ENCODE measurements around the gene MKNK1.

Gene MKNK1

DNA sequence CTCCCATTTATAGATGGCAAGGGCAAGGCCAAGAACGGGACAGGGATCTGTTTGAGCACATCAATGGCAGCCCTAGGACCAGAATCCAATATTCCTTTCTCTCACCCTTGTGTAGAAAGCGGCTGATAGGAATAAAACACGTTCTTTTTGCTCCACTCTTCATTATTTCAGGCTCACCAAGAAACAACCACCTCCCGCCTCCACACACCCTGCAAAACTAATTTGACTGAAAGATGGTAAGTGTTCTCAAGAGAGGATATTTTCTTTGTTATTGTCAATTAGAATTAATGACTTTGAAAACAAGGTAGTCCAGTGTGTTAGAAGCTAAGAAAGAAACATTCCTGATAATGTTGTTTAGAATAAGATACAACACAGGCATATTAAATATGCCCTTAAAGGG lies 40.7 kb downstream of the MKNK1 start:
- Histone ChIP-seq H3K27me3 (ENCODE audit: insufficient read depth, poor library complexity, severe bottlenecking) (no peaks in the 10 kb centered on the region), H3K4me3 (replicated peaks; ENCODE audit: insufficient read depth, low read length) (no peak overlapping the region), H3K27ac (replicated peaks) (no peak overlapping the region)
- no peak for DNase-seq (ENCODE audit: low read depth in 1 of 2, low spot score in 1 of 2)
- TF ChIP-seq CTCF (IDR thresholded peaks at IDR 0.05; ENCODE audit: insufficient read depth, low read length), result no peak

DNA sequence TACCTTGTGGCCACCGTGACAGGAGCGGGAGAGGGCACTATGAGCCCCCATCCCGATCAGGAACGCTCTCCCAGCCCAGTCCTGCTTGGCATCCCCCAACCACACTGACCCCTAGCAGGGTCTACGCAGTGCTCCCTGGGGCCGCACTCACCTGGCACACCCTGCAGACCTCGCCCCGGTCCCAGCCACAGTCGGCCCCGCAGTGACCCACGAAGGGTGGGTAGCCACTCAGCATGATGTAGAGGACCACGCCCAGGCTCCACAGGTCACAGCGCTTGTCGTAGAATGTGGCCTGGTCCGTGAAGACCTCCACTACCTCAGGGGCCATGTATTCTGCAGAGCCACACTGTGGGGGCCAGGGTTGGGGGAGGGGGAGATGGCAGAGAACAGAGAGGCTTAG lies 41.6 kb downstream of the MKNK1 start:
- TF ChIP-seq GABPA (IDR thresholded peaks at IDR 0.05; ENCODE audit: low read depth), result no peak
- TF ChIP-seq, protein P1, sequence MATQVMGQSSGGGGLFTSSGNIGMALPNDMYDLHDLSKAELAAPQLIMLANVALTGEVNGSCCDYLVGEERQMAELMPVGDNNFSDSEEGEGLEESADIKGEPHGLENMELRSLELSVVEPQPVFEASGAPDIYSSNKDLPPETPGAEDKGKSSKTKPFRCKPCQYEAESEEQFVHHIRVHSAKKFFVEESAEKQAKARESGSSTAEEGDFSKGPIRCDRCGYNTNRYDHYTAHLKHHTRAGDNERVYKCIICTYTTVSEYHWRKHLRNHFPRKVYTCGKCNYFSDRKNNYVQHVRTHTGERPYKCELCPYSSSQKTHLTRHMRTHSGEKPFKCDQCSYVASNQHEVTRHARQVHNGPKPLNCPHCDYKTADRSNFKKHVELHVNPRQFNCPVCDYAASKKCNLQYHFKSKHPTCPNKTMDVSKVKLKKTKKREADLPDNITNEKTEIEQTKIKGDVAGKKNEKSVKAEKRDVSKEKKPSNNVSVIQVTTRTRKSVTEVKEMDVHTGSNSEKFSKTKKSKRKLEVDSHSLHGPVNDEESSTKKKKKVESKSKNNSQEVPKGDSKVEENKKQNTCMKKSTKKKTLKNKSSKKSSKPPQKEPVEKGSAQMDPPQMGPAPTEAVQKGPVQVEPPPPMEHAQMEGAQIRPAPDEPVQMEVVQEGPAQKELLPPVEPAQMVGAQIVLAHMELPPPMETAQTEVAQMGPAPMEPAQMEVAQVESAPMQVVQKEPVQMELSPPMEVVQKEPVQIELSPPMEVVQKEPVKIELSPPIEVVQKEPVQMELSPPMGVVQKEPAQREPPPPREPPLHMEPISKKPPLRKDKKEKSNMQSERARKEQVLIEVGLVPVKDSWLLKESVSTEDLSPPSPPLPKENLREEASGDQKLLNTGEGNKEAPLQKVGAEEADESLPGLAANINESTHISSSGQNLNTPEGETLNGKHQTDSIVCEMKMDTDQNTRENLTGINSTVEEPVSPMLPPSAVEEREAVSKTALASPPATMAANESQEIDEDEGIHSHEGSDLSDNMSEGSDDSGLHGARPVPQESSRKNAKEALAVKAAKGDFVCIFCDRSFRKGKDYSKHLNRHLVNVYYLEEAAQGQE (IDR thresholded peaks at IDR 0.05; ENCODE audit: insufficient replicate concordance, low read depth), result no peak
- TF ChIP-seq POLR2AphosphoS5 (IDR thresholded peaks at IDR 0.05; ENCODE audit: low read depth), result no peak
- no peak for TF ChIP-seq CTCF (IDR thresholded peaks at IDR 0.05; ENCODE audit: insufficient read depth, low read length)
- no peak for TF ChIP-seq SPI1 (IDR thresholded peaks at IDR 0.05; ENCODE audit: borderline replicate concordance, low read depth)

GRCh38 chr1:46558966-46559365 lies 45.1 kb downstream of the MKNK1 start:
- no peak overlapping the region for H3K4me3 ChIP-seq (replicated peaks; ENCODE audit: insufficient read depth, low read length)
- no peak for DNase-seq (ENCODE audit: low read depth in 1 of 2, low spot score in 1 of 2)
- TF ChIP-seq POLR2AphosphoS5 (IDR thresholded peaks at IDR 0.05; ENCODE audit: low read depth), result no peak
- no peaks in the 10 kb centered on the region for H3K27me3 ChIP-seq (ENCODE audit: insufficient read depth, poor library complexity, severe bottlenecking)
- H3K27ac ChIP-seq (replicated peaks), result no peak overlapping the region

More for the DNA sequence above, 41.6 kb downstream of the MKNK1 start:
- Histone ChIP-seq H3K4me3 (replicated peaks; ENCODE audit: insufficient read depth, low read length) (no peak overlapping the region), H3K27me3 (ENCODE audit: insufficient read depth, poor library complexity, severe bottlenecking) (no peaks in the 10 kb centered on the region), H3K27ac (replicated peaks) (no peak overlapping the region)
- no peak for DNase-seq (ENCODE audit: low read depth in 1 of 2, low spot score in 1 of 2)

DNA sequence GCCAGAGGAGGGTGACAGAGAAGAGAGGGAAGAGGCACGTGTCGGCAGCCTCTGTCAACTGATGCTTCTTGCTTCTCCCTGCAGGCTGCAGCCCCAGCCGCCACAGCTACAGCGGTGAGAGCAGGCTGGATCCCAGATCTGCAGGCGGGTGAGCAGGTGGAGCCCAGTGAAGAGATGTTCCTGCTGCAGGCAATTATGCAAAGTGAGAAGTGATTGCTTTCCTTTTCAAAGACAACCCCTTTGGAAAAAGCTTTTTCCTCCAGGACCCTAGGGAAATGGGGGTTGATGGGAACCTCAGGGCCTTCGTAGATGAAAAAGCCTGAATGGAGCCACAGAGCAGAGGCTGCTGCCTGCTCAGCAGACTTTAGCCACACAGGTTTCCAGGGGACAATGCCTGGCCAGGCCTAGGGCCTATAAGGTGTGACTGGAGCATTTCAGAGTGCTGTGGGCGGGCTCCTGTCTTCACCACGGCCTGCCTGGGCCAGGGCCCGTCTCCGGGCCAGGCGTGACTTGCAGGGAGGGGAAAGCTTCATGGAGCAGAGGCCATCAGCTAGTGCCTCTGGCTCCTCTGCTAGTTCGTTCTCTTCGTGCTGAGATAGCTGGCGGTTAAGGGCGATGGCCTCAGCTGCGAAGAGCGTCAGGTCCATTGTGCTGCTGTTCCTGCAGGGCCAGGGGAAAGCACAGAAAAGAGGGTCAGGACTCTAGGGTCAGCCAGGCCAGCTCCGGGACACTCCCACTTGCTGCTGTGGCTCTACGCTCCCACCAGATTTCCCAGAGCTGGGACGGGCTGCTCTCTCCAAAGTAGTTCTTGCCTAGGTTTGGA lies 45.7 kb downstream of the MKNK1 start:
- Histone ChIP-seq H3K27ac (replicated peaks) (no peak overlapping the region), H3K27me3 (ENCODE audit: insufficient read depth, poor library complexity, severe bottlenecking) (no peaks in the 10 kb centered on the region), H3K4me3 (replicated peaks; ENCODE audit: insufficient read depth, low read length) (no peak overlapping the region)
- DNase-seq (ENCODE audit: low read depth in 1 of 2, low spot score in 1 of 2), result no peak
- TF ChIP-seq, protein P1 (IDR thresholded peaks at IDR 0.05; ENCODE audit: insufficient replicate concordance, low read depth), result no peak
- TF ChIP-seq GABPA (IDR thresholded peaks at IDR 0.05; ENCODE audit: low read depth), result no peak

GRCh38 chr1:46557403-46557802 lies 46.7 kb downstream of the MKNK1 start:
- no peaks in the 10 kb centered on the region for H3K27me3 ChIP-seq (ENCODE audit: insufficient read depth, poor library complexity, severe bottlenecking)
- TF ChIP-seq GABPA (IDR thresholded peaks at IDR 0.05; ENCODE audit: low read depth) (no peak), POLR2AphosphoS5 (IDR thresholded peaks at IDR 0.05; ENCODE audit: low read depth) (no peak), CTCF (IDR thresholded peaks at IDR 0.05; ENCODE audit: insufficient read depth, low read length) (no peak), SPI1 (IDR thresholded peaks at IDR 0.05; ENCODE audit: borderline replicate concordance, low read depth) (peak; percentile 74; the same call in 1 of the 2 replicates)
- TF ChIP-seq, protein P1 (IDR thresholded peaks at IDR 0.05; ENCODE audit: insufficient replicate concordance, low read depth), result no peak
- H3K27ac ChIP-seq (replicated peaks), result no peak overlapping the region
- H3K4me3 ChIP-seq (replicated peaks; ENCODE audit: insufficient read depth, low read length), result no peak overlapping the region
- peak in 1 of 2 experiments; percentile 66 for DNase-seq (ENCODE audit: low read depth in 1 of 2, low spot score in 1 of 2)

All from HL-60 (cell line).